Measurements from ENCODE around the gene NDE1. TPM values are rescaled to one million over a fixed set of nuclear protein-coding genes. Genes with fewer than 3 reads are reported as not detected.

NDE1 gene
- total and polyA plus RNA-seq, 9 of the 15 experiments (the other 6 are each of a cell fraction or from before 2014, with no cell fraction given), result 3.1 to 59.9 (median 30.0) TPM

DNA sequence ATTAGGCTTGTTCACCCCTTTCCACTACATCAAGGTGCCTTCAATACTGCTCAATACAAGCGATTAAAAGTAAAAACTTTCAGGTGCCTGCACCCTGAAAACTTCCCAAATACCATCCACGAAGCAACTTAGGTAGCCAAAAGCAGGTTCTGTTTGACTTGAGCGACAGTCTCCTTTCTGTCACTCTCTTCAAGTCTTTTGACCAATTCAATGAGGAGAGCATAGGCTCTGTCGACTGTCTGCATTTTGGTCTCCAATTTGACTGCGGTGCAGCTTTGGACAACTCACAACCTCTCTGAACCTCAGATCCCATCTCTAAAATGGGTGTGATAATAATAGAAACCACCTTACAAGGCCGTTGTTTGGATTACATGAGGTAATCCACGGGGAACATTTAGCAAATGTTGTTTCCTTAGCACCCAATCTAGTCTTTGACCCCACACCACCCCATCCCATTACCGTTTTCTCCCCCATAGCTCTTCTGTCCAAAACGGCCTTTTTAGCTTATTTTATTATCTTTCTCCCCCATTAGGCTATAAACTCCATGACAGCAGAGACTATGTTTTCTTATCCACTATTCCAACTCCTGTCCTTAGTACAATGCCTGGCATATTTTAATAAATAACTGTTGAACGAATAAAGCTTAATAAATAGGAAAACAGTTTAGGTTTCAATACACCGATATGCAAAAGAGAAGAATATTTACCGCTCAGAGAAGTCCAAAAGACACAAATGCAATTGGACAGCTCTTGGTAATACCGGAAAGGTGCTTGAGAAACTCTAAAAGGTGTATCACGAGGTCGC, 8.1 kb upstream of the NDE1 start (continued):
- TF ChIP-seq ILK (tag; IDR thresholded peaks at IDR 0.05; ENCODE audit: borderline replicate concordance, low read depth) (no peak), HBP1 (CRISPR knock-in tag; IDR thresholded peaks at IDR 0.05) (no peak; the same call in 1 of the 2 replicates), ZNF583 (CRISPR knock-in tag; IDR thresholded peaks at IDR 0.05) (no peak), RBM17 (IDR thresholded peaks at IDR 0.05; ENCODE audit: borderline replicate concordance, low read depth, low read length) (no peak), SP1 (CRISPR knock-in tag; IDR thresholded peaks at IDR 0.05) (0 out of 2 replicates have a peak, but pooled peaks have one; percentile 17), MIER1 (IDR thresholded peaks at IDR 0.05; ENCODE audit: low read depth) (no peak), HDAC1 (IDR thresholded peaks at IDR 0.05) (peak in 1 of 2 experiments; percentile 39; a peak in 1 of 4 replicates), NKRF (IDR thresholded peaks at IDR 0.05; ENCODE audit: borderline replicate concordance) (peak; percentile 18; the same call in 1 of the 2 replicates), PPARD (CRISPR knock-in tag; IDR thresholded peaks at IDR 0.05) (no peak), GABPB2 (CRISPR knock-in tag; conservative IDR thresholded peaks at IDR 0.05) (no peak), CSDE1 (IDR thresholded peaks at IDR 0.05) (peak in 1 of 2 experiments; percentile 47; a peak in 1 of 4 replicates), PHTF2 (CRISPR knock-in tag; IDR thresholded peaks at IDR 0.05) (no peak), MEF2D (tag; conservative IDR thresholded peaks at IDR 0.05; ENCODE audit: low read depth) (no peak), U2AF1 (optimal IDR thresholded peaks at IDR 0.05; ENCODE audit: low read depth, low read length) (no peak), TEAD4 (IDR thresholded peaks at IDR 0.05; ENCODE audit: low read length) (no peak), TEAD4 (CRISPR knock-in tag; IDR thresholded peaks at IDR 0.05; ENCODE audit: borderline replicate concordance) (no peak), BRD4 (IDR thresholded peaks at IDR 0.05) (peak; percentile 40), ZFP30 (CRISPR knock-in tag; IDR thresholded peaks at IDR 0.05; ENCODE audit: borderline replicate concordance) (no peak), TARDBP (IDR thresholded peaks at IDR 0.05) (no peak), ZC3H4 (CRISPR knock-in tag; IDR thresholded peaks at IDR 0.05; ENCODE audit: borderline replicate concordance) (no peak), SLC30A9 (CRISPR knock-in tag; IDR thresholded peaks at IDR 0.05) (no peak), NONO (IDR thresholded peaks at IDR 0.05; ENCODE audit: low read depth in 2 of 2, low read length in 1 of 2) (0 out of 4 replicates have a peak, but pooled peaks of 1 of the 2 experiments have one; percentile 12)
- TF ChIP-seq, protein P1, sequence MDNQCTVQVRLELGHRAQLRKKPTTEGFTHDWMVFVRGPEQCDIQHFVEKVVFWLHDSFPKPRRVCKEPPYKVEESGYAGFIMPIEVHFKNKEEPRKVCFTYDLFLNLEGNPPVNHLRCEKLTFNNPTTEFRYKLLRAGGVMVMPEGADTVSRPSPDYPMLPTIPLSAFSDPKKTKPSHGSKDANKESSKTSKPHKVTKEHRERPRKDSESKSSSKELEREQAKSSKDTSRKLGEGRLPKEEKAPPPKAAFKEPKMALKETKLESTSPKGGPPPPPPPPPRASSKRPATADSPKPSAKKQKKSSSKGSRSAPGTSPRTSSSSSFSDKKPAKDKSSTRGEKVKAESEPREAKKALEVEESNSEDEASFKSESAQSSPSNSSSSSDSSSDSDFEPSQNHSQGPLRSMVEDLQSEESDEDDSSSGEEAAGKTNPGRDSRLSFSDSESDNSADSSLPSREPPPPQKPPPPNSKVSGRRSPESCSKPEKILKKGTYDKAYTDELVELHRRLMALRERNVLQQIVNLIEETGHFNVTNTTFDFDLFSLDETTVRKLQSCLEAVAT (IDR thresholded peaks at IDR 0.05), result peak; percentile 20 to 23; a peak in 1 of 4 replicates
